ENCODE data around the gene CNR1.
"Not testable (repeated sequence)": the region's sequence is repeated elsewhere in the genome, so short reads cannot be mapped to it uniquely, and the experiment has no call there.

The CNR1 gene

DNA sequence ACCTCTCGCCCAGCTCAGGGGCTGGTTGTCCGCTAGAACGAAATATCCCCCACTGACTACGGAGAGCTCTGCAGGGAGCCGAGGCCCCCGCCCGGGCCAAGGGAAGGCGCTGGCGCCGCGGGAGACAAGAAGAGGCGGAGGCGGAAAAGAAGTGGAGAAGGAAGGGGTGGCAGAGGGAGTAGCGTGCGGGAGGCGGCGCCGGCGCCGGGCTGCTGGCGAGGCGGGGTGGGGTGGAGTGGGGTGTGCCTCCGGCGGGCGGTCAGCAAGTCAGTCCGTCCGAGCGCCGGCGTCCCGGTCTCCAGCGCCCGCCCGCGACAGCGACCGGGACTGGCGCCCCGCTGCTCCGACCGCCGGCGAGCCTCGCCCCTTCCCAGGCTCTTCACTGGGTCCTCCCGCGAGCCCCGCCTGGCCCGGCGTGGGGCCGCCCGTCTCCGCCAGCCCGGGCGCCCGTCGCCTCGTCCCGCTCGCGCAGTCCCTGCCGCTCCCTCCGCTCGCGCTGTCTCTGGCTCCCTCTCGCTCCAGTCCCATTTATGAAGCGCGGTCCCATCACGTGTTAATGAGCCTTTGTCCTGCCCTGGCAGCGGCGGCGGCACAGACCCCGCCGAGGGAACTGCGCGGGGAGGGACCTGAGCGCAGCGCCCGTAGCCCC is at the start of gene CNR1:
CNR1 (minus strand) TSS at position 504 of the 649 bp plus-strand sequence. CDS start 21,073 bp downstream, outside the sequence.
- no peak for DNase-seq

DNA sequence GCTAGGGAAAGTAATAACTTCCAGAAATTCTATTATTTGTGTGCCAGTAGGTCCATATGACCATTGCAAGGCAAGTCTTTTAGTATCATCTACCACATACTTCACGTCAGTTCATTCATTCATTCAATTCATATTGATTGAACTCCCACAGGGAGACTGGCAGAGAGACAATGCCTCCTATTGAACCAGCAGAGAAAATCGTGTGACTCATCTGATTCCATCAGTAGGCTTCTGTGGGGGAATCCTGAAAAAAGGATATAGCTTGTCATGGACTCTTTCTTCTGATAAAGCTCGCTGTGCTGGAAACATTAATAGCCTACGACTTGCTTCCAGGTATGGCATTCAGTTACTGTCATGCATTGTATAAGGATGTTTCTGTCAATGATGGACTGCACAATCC is 45.3 kb upstream of the CNR1 start:
- no peak for DNase-seq

DNA sequence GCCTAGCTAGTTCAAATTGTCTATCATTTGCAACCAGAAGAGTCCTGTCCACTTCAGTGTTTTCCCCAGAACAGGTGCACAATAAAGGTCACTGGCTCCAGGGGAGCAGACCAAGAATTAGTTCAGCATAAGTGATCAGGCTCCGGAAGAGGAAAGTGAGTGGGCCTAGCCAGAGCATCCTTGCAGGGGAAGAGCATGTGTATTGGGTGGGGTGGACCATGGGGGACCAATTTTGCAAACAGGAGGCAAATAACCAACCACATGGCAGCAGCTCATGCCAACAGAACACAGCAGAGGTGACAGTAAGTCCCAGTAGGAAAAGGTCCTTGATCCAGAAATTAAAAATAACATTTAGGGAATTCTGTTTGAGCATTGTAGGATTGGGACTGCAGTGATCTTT is 43.2 kb upstream of the CNR1 start:
- DNase-seq, result no peak

DNA sequence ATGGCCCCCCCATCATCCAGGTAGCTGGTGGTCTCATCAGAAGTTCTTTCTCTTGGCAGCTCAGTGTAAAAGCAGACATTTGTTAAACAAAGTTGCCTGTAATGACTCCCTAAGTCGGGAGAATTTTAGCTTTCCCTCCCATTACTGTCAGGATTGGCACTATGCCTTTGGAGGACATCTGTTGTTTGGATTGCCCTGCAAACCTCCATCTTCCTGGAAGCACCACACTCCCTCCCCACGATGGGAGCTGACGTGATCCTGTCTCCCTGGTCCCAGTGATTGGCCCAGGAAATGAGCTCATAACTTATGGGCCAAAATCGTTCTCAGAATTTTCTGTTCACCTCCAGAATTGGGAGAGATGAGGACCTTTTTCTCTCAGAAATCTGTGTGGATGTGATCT is 42.6 kb upstream of the CNR1 start:
- no peak for DNase-seq

GRCh38 chr6:88201734-88202133 is 35.6 kb upstream of the CNR1 start:
- not testable (repeated sequence) for DNase-seq

DNA sequence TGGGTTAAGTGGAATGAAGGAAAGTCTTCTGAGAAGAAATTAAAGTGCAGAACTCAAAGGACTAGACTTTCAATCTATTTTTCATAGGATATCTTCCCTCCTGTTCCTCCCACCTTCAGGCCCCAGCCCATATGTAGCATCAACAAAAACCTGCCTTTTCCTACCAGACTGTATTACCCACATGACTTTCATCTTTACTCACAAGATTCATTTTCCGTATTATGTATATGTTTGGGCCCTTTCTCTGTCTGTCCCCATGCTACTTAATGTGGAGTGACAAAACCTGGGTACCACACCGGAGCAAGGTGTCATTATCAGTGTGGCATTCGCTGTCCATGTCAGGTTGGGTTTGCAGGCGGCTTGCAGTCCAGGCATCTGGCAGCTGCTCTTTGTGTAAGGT is 18.8 kb upstream of the CNR1 start:
- DNase-seq, result no peak

GRCh38 chr6:88183471-88183870 is 17.3 kb upstream of the CNR1 start:
- no peak for DNase-seq

- no peak for DNase-seq
Observed at GRCh38 chr6:88179692-88180091, 13.5 kb upstream of the CNR1 start.

GRCh38 chr6:88177961-88178464 is 11.9 kb upstream of the CNR1 start:
- DNase-seq, result no peak

GRCh38 chr6:88174906-88175305 is 8.8 kb upstream of the CNR1 start:
- DNase-seq, result no peak

- no peak for DNase-seq
Observed at GRCh38 chr6:88171312-88171711, 5.2 kb upstream of the CNR1 start.

DNA sequence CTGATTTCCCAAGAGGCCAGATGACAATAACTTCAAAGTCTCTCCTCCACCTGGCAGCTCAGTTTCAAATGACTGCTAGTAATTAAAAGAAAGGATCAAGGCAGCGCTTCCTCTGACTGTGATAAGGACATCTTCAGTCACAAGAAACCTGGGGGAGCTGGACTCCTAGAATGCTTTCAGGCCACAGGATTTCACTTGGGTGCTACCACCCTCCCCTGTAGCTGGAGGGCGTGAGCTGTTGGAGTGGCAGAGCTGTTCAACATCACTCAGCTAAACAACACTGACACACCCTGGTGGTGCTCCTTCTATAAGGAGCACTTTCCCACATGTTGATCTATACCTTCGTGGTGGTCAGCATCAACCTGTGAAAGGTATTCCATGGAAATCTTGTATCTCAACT is 2.2 kb upstream of the CNR1 start:
- DNase-seq, result no peak

GRCh38 chr6:88167352-88167937 is 1.3 kb upstream of the CNR1 start:
- DNase-seq, result no peak

DNA sequence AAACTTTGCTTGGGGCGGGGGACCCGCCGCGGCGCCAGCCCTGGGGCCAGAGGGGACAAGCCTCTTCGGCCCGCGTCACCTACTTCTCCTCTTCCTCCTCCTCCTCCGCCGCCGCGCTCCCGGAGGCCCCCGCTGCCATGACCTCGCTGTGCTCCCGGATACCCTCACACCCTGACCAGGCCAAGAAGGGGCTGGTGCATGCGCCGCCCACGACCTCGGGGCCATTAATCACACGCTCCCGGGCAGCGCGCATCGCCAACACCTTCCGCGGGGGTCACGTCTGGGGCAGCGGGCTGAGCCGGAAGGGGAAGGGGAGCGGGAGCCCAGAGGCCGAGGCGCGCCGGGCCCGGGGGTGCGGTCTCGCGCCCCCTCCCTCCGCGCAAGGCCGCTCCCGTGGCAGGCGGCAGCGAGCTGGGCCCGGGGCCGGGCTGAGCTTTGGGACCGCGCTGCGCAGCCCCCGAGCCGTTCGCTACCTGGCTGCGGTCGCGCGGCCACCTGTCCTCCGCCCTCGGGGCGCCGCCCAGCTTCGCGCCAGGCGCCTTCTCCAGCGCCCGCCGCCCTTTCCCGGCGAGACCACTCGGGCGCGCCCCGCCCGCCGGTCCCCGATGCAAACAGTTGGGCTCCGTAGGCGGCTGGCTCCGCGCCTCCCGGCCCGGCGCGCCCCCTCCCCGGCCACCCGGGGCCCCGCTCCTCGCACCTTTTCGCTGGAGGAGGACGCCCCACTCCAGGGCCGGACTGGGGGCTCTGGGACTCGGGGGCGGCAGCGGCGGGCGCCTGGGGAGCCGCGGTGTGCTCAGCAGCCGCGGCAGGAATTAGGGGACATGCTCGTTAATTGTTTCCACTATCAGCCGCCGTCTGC is 575 bp upstream of the CNR1 start:
- DNase-seq, result no peak

GRCh38 chr6:88165087-88165843 is 882 bp downstream of the CNR1 start:
- no peak for DNase-seq

GRCh38 chr6:88164061-88164460 is 2.1 kb downstream of the CNR1 start:
- DNase-seq, result no peak

- DNase-seq, result no peak
Observed at GRCh38 chr6:88163616-88164015, 2.5 kb downstream of the CNR1 start.

DNA sequence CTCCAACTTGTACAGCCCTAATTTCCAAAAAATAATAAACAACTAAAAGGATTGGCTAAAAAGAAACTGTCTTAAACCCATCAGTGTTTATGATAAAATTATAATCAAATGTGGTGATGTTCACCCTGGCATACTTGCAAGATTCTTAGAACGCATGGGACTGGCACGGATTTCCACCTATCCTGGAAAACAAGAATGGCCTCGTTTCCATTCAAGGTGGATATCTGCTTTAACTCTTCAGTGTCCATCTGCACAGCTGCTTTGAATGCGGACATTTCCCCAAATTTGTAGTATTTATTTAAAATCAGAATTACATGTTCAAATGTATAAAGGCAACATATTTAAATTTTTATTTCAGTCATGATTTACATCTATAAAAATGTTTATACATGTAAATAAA is 4.2 kb downstream of the CNR1 start:
- no peak for DNase-seq

GRCh38 chr6:88157106-88157505 is 9.0 kb downstream of the CNR1 start:
- no peak for DNase-seq

DNA sequence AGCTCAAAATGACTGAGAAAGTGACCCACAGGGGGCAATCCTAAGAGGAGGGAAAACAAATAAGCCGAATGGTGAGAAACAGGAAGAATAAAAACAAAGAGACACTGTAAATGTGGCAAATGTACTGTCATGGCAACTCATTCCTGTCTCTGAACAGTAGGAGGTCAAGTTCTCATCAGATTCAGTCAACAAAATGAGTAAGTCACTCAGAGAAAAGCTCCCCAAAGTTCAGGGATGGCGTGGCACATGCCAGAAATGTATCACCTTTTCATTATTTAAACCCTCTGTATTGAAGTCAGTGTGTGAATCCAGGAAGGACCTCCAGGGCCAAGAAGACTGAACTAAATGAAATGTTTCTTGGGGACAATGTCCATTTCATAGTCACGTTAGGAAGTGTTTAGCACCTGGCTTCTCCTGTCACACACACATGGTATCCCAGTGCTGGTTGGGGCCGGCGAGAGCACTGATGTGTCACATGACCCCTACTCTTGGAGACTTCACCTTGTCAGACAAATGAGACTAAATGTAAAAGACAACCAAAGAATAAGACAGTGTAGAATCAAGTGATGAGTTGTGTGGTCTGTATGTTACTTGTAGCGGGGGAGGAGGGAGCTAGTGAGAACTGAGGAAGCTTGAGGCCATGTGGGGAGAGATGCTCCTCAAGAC is 20.7 kb downstream of the CNR1 start:
- no peak for DNase-seq

GRCh38 chr6:88144637-88145297 is 21.4 kb downstream of the CNR1 start:
- DNase-seq, result no peak

Data from activated gamma-delta T cell treated with Interleukin-2 at 50 U/mL for 16 hours (primary cell).